ENCODE data around the gene RALGPS2. TPM values are rescaled to one million over a fixed set of nuclear protein-coding genes. Genes with fewer than 3 reads are reported as not detected.
A peak's percentile ranks its signal among the peaks of the same experiment; 100 is the strongest.

RALGPS2 gene
- total and polyA plus RNA-seq, 2 experiments from 2014 or later: 18.1 to 49.6 TPM

GRCh38 chr1:178869119-178869697 is 144.2 kb downstream of the RALGPS2 start:
- H3K79me2 ChIP-seq (ENCODE audit: insufficient read depth): 0 out of 2 replicates have a peak, but pooled peaks cover 5% of the 10 kb centered on the region
- peak overlapping the region; percentile 88 for H3K4me2 ChIP-seq (ENCODE audit: unreplicated experiment)
- TF ChIP-seq EZH2 (IDR thresholded peaks at IDR 0.05; ENCODE audit: insufficient read depth, poor library complexity, severe bottlenecking) (no peak), EZH2phosphoT487 (IDR thresholded peaks at IDR 0.05; ENCODE audit: insufficient read depth, low read depth) (no peak)
- H3K4me1 ChIP-seq (ENCODE audit: insufficient read depth): peaks cover 68% of the 10 kb centered on the region
- peak overlapping the region; percentile 68 for H3K27ac ChIP-seq
- H3K36me3 ChIP-seq (ENCODE audit: low read depth): no peaks in the 10 kb centered on the region
- no peaks in the 10 kb centered on the region for H3K9me3 ChIP-seq (ENCODE audit: low read depth)
- WGBS, 2 experiments (ENCODE audit: low coverage in 1 of 2, low lambda C conversion rate in 2 of 2, missing lambda C conversion rate in 2 of 2): 3 to 4% methylated on average over 3 of the region's 3 CpGs
- H4K20me1 ChIP-seq (ENCODE audit: insufficient read depth): no peaks in the 10 kb centered on the region
- 0 out of 2 replicates have a peak, but pooled peaks cover 15% of the 10 kb centered on the region for H3F3A ChIP-seq (ENCODE audit: insufficient read depth)
- H3K27me3 ChIP-seq (replicated peaks; ENCODE audit: insufficient read depth): no peaks in the 10 kb centered on the region
- H3K9ac ChIP-seq: peak overlapping the region; percentile 77
- in situ Hi-C loops (cut with MboI): no loop called here
- peak overlapping the region; percentile 75 for H3K4me3 ChIP-seq
- H2AFZ ChIP-seq: peak overlapping the region; percentile 16
- H3K9me2 ChIP-seq (ENCODE audit: insufficient read depth): no peaks in the 10 kb centered on the region
- DNase-seq: peak; percentile 84

- Histone ChIP-seq H3K79me2 (ENCODE audit: insufficient read depth) (0 out of 2 replicates have a peak, but pooled peaks cover 5% of the 10 kb centered on the region), H3K9me3 (ENCODE audit: low read depth) (no peaks in the 10 kb centered on the region), H3K36me3 (ENCODE audit: low read depth) (no peaks in the 10 kb centered on the region), H3F3A (ENCODE audit: insufficient read depth) (0 out of 2 replicates have a peak, but pooled peaks cover 8% of the 10 kb centered on the region), H4K20me1 (ENCODE audit: insufficient read depth) (no peaks in the 10 kb centered on the region), H2AFZ (no peak overlapping the region), H3K27ac (no peak overlapping the region), H3K9me2 (ENCODE audit: insufficient read depth) (no peaks in the 10 kb centered on the region), H3K4me3 (no peak overlapping the region), H3K27me3 (replicated peaks; ENCODE audit: insufficient read depth) (no peaks in the 10 kb centered on the region), H3K4me2 (ENCODE audit: unreplicated experiment) (peak overlapping the region; percentile 47), H3K9ac (peak overlapping the region; percentile 77; the same call in 1 of the 2 replicates), H3K4me1 (ENCODE audit: insufficient read depth) (peaks cover 61% of the 10 kb centered on the region)
- DNase-seq: no peak
- 16 to 17% methylated on average over 1 of the region's 1 CpG for WGBS, 2 experiments (ENCODE audit: low coverage in 1 of 2, low lambda C conversion rate in 2 of 2, missing lambda C conversion rate in 2 of 2)
- in situ Hi-C loops (cut with MboI): no loop called here
- TF ChIP-seq EZH2 (IDR thresholded peaks at IDR 0.05; ENCODE audit: insufficient read depth, poor library complexity, severe bottlenecking): no peak
- TF ChIP-seq EZH2phosphoT487 (IDR thresholded peaks at IDR 0.05; ENCODE audit: insufficient read depth, low read depth): no peak
Observed at GRCh38 chr1:178870221-178870620, 145.2 kb downstream of the RALGPS2 start.

- H3K9me3 ChIP-seq (ENCODE audit: low read depth): no peaks in the 10 kb centered on the region
- H3K9me2 ChIP-seq (ENCODE audit: insufficient read depth): no peaks in the 10 kb centered on the region
Observed at GRCh38 chr1:178870944-178871343, 145.9 kb downstream of the RALGPS2 start, which contains the start of gene ANGPTL1. ANGPTL1 (minus strand) TSS chr1:178871077; CDS start chr1:178865776, 5,301 bp downstream.

GRCh38 chr1:178871551-178872320 is 146.7 kb downstream of the RALGPS2 start:
- peaks cover 56% of the 10 kb centered on the region for H3K4me1 ChIP-seq (ENCODE audit: insufficient read depth)
- H2AFZ ChIP-seq: peak overlapping the region; percentile 34
- 0 out of 2 replicates have a peak, but pooled peaks cover 5% of the 10 kb centered on the region for H3K79me2 ChIP-seq (ENCODE audit: insufficient read depth)
- no peaks in the 10 kb centered on the region for H3K9me3 ChIP-seq (ENCODE audit: low read depth)
- H4K20me1 ChIP-seq (ENCODE audit: insufficient read depth): no peaks in the 10 kb centered on the region
- TF ChIP-seq EZH2 (IDR thresholded peaks at IDR 0.05; ENCODE audit: insufficient read depth, poor library complexity, severe bottlenecking): no peak
- TF ChIP-seq EZH2phosphoT487 (IDR thresholded peaks at IDR 0.05; ENCODE audit: insufficient read depth, low read depth): no peak
- no peaks in the 10 kb centered on the region for H3K9me2 ChIP-seq (ENCODE audit: insufficient read depth)
- H3K27me3 ChIP-seq (replicated peaks; ENCODE audit: insufficient read depth): no peaks in the 10 kb centered on the region
- 0 out of 2 replicates have a peak, but pooled peaks cover 5% of the 10 kb centered on the region for H3F3A ChIP-seq (ENCODE audit: insufficient read depth)
- no peak overlapping the region for H3K27ac ChIP-seq
- H3K9ac ChIP-seq: peak overlapping the region; percentile 7; the same call in 1 of the 2 replicates
- in situ Hi-C loops (cut with MboI): no loop called here
- H3K4me2 ChIP-seq (ENCODE audit: unreplicated experiment): peak overlapping the region; percentile 47
- no peaks in the 10 kb centered on the region for H3K36me3 ChIP-seq (ENCODE audit: low read depth)
- H3K4me3 ChIP-seq: no peak overlapping the region
- no peak for DNase-seq

More at GRCh38 chr1:178870944-178871343, 145.9 kb downstream of the RALGPS2 start, which contains the start of gene ANGPTL1:
- H2AFZ ChIP-seq: peak within 1 kb of the TSS; percentile 34
- WGBS, 2 experiments (ENCODE audit: low coverage in 1 of 2, low lambda C conversion rate in 2 of 2, missing lambda C conversion rate in 2 of 2): 14 to 17% methylated on average over 4 of the region's 4 CpGs
- no peaks in the 10 kb centered on the region for H3K27me3 ChIP-seq (replicated peaks; ENCODE audit: insufficient read depth)
- H3K4me1 ChIP-seq (ENCODE audit: insufficient read depth): peaks cover 61% of the 10 kb centered on the region
- H3F3A ChIP-seq (ENCODE audit: insufficient read depth): 0 out of 2 replicates have a peak, but pooled peaks cover 8% of the 10 kb centered on the region
- no peaks in the 10 kb centered on the region for H4K20me1 ChIP-seq (ENCODE audit: insufficient read depth)
- 0 out of 2 replicates have a peak, but pooled peaks cover 5% of the 10 kb centered on the region for H3K79me2 ChIP-seq (ENCODE audit: insufficient read depth)
- DNase-seq: peak; percentile 61
- TF ChIP-seq EZH2phosphoT487 (IDR thresholded peaks at IDR 0.05; ENCODE audit: insufficient read depth, low read depth) (no peak), EZH2 (IDR thresholded peaks at IDR 0.05; ENCODE audit: insufficient read depth, poor library complexity, severe bottlenecking) (no peak)
- peak within 1 kb of the TSS; percentile 14 for H3K4me3 ChIP-seq
- H3K9ac ChIP-seq: peak within 1 kb of the TSS; percentile 77
- no peaks in the 10 kb centered on the region for H3K36me3 ChIP-seq (ENCODE audit: low read depth)
- in situ Hi-C loops (cut with MboI): no loop called here
- H3K27ac ChIP-seq: peak within 1 kb of the TSS; percentile 19; the same call in 1 of the 2 replicates
- peak within 1 kb of the TSS; percentile 47 for H3K4me2 ChIP-seq (ENCODE audit: unreplicated experiment)
